Stomach (tissue), 9 donors: Measurements from ENCODE around the gene AP2S1. TPM values are rescaled to one million over a fixed set of nuclear protein-coding genes. Genes with fewer than 3 reads are reported as not detected.
"Not testable (repeated sequence)": the region's sequence is repeated elsewhere in the genome, so short reads cannot be mapped to it uniquely, and the experiment has no call there.

Experiments
- DNase-seq, 2 donors: peaks; one replicate each; pipeline versions ENCODE4 v3.0.0 to v3.0.0-alpha.2; 2013 to 2019
- H3K27ac ChIP-seq, 5 donors: fragments of 200-600 bp in 4 of 5; sonication (generic) in 4 of 5; one replicate each; pipeline ENCODE4 v1.5.1; 2013 to 2019; ENCODE audit warnings: mild to moderate bottlenecking in 1 of 5, moderate library complexity in 1 of 5
- H3K27me3 ChIP-seq, 3 donors: fragments of 200-600 bp; sonication (generic); one replicate each; pipeline ENCODE4 v1.5.1; 2017 to 2019; ENCODE audit warnings: mixed run types in 1 of 3
- H3K36me3 ChIP-seq, 4 donors: fragments of 200-600 bp; sonication (generic); 1 replicate in 3 of 4; 2 replicates in 1 of 4; pipeline ENCODE4 v1.5.1; 2016 to 2019
- H3K4me1 ChIP-seq, 4 donors: fragments of 200-600 bp; sonication (generic); one replicate each; pipeline ENCODE4 v1.5.1; 2016 to 2019
- H3K4me3 ChIP-seq, 4 donors: fragments of 200-600 bp; sonication (generic) in 3 of 4; one replicate each; pipeline ENCODE4 v1.5.1; 2016 to 2019; ENCODE audit warnings: mild to moderate bottlenecking in 1 of 4
- H3K9me3 ChIP-seq, 4 donors: fragments of 200-600 bp; sonication (generic); one replicate each; pipeline ENCODE4 v1.5.1; 2016 to 2019
- CTCF ChIP-seq, 7 experiments: fragments of 450-650 bp in 4 of 7; fragments of 200-600 bp in 3 of 7; sonication (generic) in 3 of 7; IDR thresholded peaks; one replicate each; pipeline ENCODE4 v1.5.1; 2016 to 2019; ENCODE audit warnings: antibody characterized with exemption in 7 of 7, control low read depth in 2 of 7, mild to moderate bottlenecking in 1 of 7
- EP300 ChIP-seq: sonication (generic); formaldehyde crosslinking; IDR thresholded peaks from one replicate; pipeline ENCODE4 v1.6.1; 2017; ENCODE audit warnings: antibody characterized with exemption
- POLR2A ChIP-seq, 4 donors: fragments of 450-650 bp; IDR thresholded peaks; one replicate each; pipeline ENCODE4 v1.6.1; 2016; ENCODE audit warnings: antibody characterized with exemption in 4 of 4, control low read depth in 2 of 4, mild to moderate bottlenecking in 1 of 4, moderate library complexity in 1 of 4
- POLR2AphosphoS5 ChIP-seq, 3 donors: sonication (generic); formaldehyde crosslinking; IDR thresholded peaks; one replicate each; pipeline ENCODE4 v1.6.1; 2016; ENCODE audit warnings: antibody characterized with exemption in 3 of 3
- WGBS, 5 donors: extraction: QIAGEN DNeasy Blood & Tissue Kit in 3 of 5; methylation state at CpG; one replicate each; pipeline versions ENCODE4 v1.1.5 to v1.1.7; 2013 to 2018; 5-methylcytosine and 5-hydroxymethylcytosine counted together
- intact Hi-C: fragments of 100-400 bp; cut with DNase I; formaldehyde crosslinking; loops from one replicate; pipeline ENCODE4 v1.15.1; 2023; ENCODE audit warnings: low total_unique reads
- polyA plus RNA-seq, 3 donors: library from polyadenylated mRNA; stranded (reverse); fragments of 200-250 nt; gene quantifications; one replicate each; pipeline ENCODE4 v1.2.3, GENCODE V29; 2013
- total RNA-seq, 5 donors: library from RNA; depleted of rRNA; stranded (reverse); fragments of >200 nt; gene quantifications; one replicate each; pipeline versions ENCODE4 v1.1.0 to v1.2.3, GENCODE V29; 2014 to 2016
- donor health status: healthy with polysubstance abuse.
- donor health status: Bipolar disorder and iron deficiency.
- donor health status: healthy.

The AP2S1 gene
- total and polyA plus RNA-seq, 8 donors, result 4.9 to 191 (median 96.1) TPM

DNA sequence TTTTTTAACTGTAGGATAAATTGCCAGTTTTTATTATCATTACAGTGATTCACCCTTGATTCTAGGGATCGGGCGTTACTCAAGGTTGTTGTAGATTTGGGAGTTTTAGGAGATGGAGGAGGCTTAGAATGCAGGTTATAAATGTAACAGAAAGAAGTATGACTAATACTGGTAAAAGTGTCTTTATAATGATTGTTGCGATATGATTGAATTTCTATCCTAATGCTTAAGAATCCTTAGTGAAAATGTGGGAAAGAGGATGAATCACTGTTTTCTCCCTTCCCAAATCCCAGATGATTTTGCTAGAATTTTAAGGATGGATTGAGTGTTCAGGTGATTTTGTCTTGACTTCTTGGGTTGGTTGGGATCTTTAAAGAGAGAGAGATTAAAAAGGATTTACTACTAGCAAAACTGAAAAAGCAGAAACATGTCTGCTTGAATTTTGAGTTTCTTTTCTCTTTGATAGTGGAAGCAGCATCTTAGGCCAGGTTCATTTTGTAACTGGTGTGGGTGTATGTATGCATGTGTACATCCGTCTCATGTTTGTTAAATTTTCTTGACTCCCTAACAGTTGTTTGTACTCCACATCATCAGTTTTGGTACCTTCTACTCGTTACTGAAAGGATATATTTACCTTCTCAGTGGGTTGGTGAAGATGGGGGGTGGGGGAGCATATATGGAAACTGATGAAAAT is 36.0 kb upstream of the AP2S1 start:
- WGBS, 5 donors, result 81 to 93% (median 84%) methylated on average over 5 of the region's 5 CpGs

GRCh38 chr19:46885411-46885810 is 34.8 kb upstream of the AP2S1 start:
- 74 to 90% (median 89%) methylated on average over 2 of the region's 2 CpGs for WGBS, 5 donors
- Histone ChIP-seq H3K4me1 (peaks cover 0 to 32% (median 5%) of the 10 kb centered on the region in 4 donors), H3K27me3 (no peaks in the 10 kb centered on the region), H3K4me3 (no peak overlapping the region), H3K36me3 (no peaks in the 10 kb centered on the region), H3K9me3 (no peaks in the 10 kb centered on the region), H3K27ac (no peak overlapping the region)
- TF ChIP-seq CTCF (IDR thresholded peaks at IDR 0.05) (no peak), POLR2A (IDR thresholded peaks at IDR 0.05) (no peak), POLR2AphosphoS5 (IDR thresholded peaks at IDR 0.05) (no peak), EP300 (no peak)
- intact Hi-C loops, result no loop called here
- no peak for DNase-seq

More for the DNA sequence above, 36.0 kb upstream of the AP2S1 start:
- Histone ChIP-seq H3K4me1 (peaks cover 0 to 37% (median 11%) of the 10 kb centered on the region in 4 donors), H3K36me3 (no peaks in the 10 kb centered on the region), H3K27ac (no peak overlapping the region), H3K27me3 (no peaks in the 10 kb centered on the region), H3K9me3 (no peaks in the 10 kb centered on the region), H3K4me3 (no peak overlapping the region)
- TF ChIP-seq POLR2AphosphoS5 (IDR thresholded peaks at IDR 0.05) (no peak), EP300 (no peak), CTCF (IDR thresholded peaks at IDR 0.05) (no peak)
- no peak for DNase-seq
- intact Hi-C loops, result no loop called here

GRCh38 chr19:46882751-46883150 is 32.1 kb upstream of the AP2S1 start:
- intact Hi-C loops, H3K36me3 ChIP-seq, H3K4me3 ChIP-seq, DNase-seq, H3K27me3 ChIP-seq, H3K9me3 ChIP-seq, H3K27ac ChIP-seq: not testable (repeated sequence)
- 78 to 87% (median 84%) methylated on average over 4 of the region's 4 CpGs for WGBS, 5 donors
- peaks cover 0 to 40% (median 2%) of the 10 kb centered on the region in 4 donors for H3K4me1 ChIP-seq

DNA sequence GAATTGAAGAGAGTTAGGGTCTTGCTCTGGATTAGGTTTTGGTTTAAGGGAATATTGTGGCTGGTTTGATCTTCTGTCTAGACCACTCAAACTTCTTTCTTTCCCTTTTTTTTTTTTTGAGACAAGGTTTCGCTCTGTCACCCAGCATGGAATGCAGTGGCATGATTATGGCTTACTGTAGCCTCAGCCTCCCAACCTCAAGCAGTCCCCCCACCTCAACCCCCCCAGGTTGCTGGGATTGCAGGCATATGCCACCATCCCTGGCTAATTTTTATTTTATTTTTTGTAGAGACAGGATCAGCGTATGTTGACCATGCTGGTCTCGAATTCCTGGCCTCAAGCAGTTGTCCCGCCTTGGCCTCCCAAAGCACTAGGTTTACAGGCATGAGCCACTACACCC is 31.4 kb upstream of the AP2S1 start:
- intact Hi-C loops, result no loop called here
- no peak overlapping the region for H3K4me3 ChIP-seq
- H3K36me3 ChIP-seq, result no peaks in the 10 kb centered on the region
- TF ChIP-seq POLR2AphosphoS5 (IDR thresholded peaks at IDR 0.05), result no peak
- no peak for TF ChIP-seq POLR2A (IDR thresholded peaks at IDR 0.05)
- no peak for TF ChIP-seq EP300
- TF ChIP-seq CTCF (IDR thresholded peaks at IDR 0.05), result no peak
- no peaks in the 10 kb centered on the region for H3K9me3 ChIP-seq
- 92 to 98% (median 96%) methylated on average over 4 of the region's 4 CpGs for WGBS, 5 donors
- no peak overlapping the region for H3K27ac ChIP-seq
- H3K4me1 ChIP-seq, result peaks cover 0 to 40% (median 2%) of the 10 kb centered on the region in 4 donors
- DNase-seq, result no peak
- no peaks in the 10 kb centered on the region for H3K27me3 ChIP-seq

GRCh38 chr19:46881092-46881491 is 30.4 kb upstream of the AP2S1 start:
- DNase-seq, result no peak
- intact Hi-C loops, result no loop called here
- no peaks in the 10 kb centered on the region for H3K36me3 ChIP-seq
- no peaks in the 10 kb centered on the region for H3K9me3 ChIP-seq
- TF ChIP-seq EP300 (no peak), CTCF (IDR thresholded peaks at IDR 0.05) (no peak), POLR2AphosphoS5 (IDR thresholded peaks at IDR 0.05) (no peak), POLR2A (IDR thresholded peaks at IDR 0.05) (no peak)
- no peak overlapping the region for H3K4me3 ChIP-seq
- 95 to 98% (median 97%) methylated on average over 4 of the region's 4 CpGs for WGBS, 5 donors
- no peak overlapping the region for H3K27ac ChIP-seq
- peaks cover 0 to 40% (median 2%) of the 10 kb centered on the region in 4 donors for H3K4me1 ChIP-seq
- H3K27me3 ChIP-seq, result no peaks in the 10 kb centered on the region
